HCT116 (cell line): ENCODE results near the gene TBC1D8. TPM values are rescaled to one million over a fixed set of nuclear protein-coding genes. Genes with fewer than 3 reads are reported as not detected.

Experiments
- ATAC-seq: fragments of 200-7000 bp; cut with Tn5 transposase; 2 replicates; pipeline ENCODE4 v1.9.1; 2020; ENCODE audit warnings: mild to moderate bottlenecking, moderate library complexity
- BruUV-seq: library from RNA; stranded (reverse); fragments of 400-500 nt; replicated peaks from 2 replicates; lab custom pipeline; 2021; lab: Mats Ljungman, UMichigan
- CTCF ChIA-PET: fragments of 300-600 bp; sonication (Branson Sonifier 250); formaldehyde crosslinking; loops from one replicate; lab custom pipeline; 2021; ENCODE audit warnings: antibody characterized with exemption; lab: Charles Lee
- POLR2A ChIA-PET: fragments of 300-600, 350-600 bp; sonication (Branson Sonifier 250); formaldehyde crosslinking; loops from one replicate; lab custom pipeline; 2021; ENCODE audit warnings: antibody characterized with exemption; lab: Charles Lee
- RAD21 ChIA-PET, 2 experiments: fragments of 300-600 bp; sonication (Branson Sonifier 250); formaldehyde crosslinking; loops; one replicate each; lab custom pipeline; 2023; ENCODE audit warnings: low total read pairs in 2 of 2; ENCODE audit not compliant: uncharacterized antibody in 2 of 2, unreplicated experiment in 2 of 2, low non-redundant PET in 1 of 2; lab: Charles Lee
- DNase-seq: peaks from one replicate; pipeline ENCODE4 v3.0.0-alpha.2; 2010; ENCODE audit warnings: low read depth, low spot score
- H2AFZ ChIP-seq: fragments of 200-600 bp; shearing (Covaris generic), sonication (generic); 2 replicates; pipeline ENCODE4 v1.6.1; 2017; ENCODE audit warnings: low read depth, mixed run types, mixed read lengths, antibody characterized with exemption, low read length; ENCODE audit not compliant: poor library complexity, severe bottlenecking
- H3K27ac ChIP-seq: 2 replicates; pipeline ENCODE4 v1.5.1; 2012; ENCODE audit warnings: low read depth, low read length
- H3K27me3 ChIP-seq: fragments of 200-600 bp; sonication (generic); 2 replicates; pipeline ENCODE4 v1.6.1; 2016; ENCODE audit warnings: mixed run types, low read length, mixed read lengths; ENCODE audit not compliant: insufficient read depth
- H3K36me3 ChIP-seq, 2 experiments: fragments of 200-500 bp in 1 of 2; fragments of 200-600 bp in 1 of 2; sonication (Bioruptor generic) in 1 of 2; sonication (generic) in 1 of 2; 2 replicates each; pipeline versions ENCODE4 v1.5.1 to v1.6.1; 2014 to 2016; ENCODE audit warnings: low read length in 2 of 2, inconsistent platforms in 1 of 2, mixed read lengths in 1 of 2, mixed run types in 1 of 2; ENCODE audit not compliant: insufficient read depth in 2 of 2, control insufficient read depth in 1 of 2
- H3K4me1 ChIP-seq, 2 experiments: fragments of 200-600 bp in 1 of 2; sonication (generic) in 1 of 2; 2 replicates each; pipeline versions ENCODE4 v1.5.1 to v1.6.1; 2012 to 2017; ENCODE audit warnings: low read length in 2 of 2, inconsistent platforms in 1 of 2, mild to moderate bottlenecking in 1 of 2, mixed read lengths in 1 of 2, mixed run types in 1 of 2, moderate library complexity in 1 of 2; ENCODE audit not compliant: insufficient read depth in 2 of 2, control insufficient read depth in 1 of 2
- H3K4me2 ChIP-seq: fragments of 200-600 bp; sonication (generic); 2 replicates; pipeline ENCODE4 v1.6.1; 2017; ENCODE audit warnings: mixed run types, low read length, mixed read lengths
- H3K4me3 ChIP-seq, 2 experiments: fragments of 200-600 bp in 1 of 2; sonication (generic) in 1 of 2; replicated peaks in 1 of 2; 2 replicates each; pipeline ENCODE4 v1.5.1; 2011 to 2016; ENCODE audit warnings: low read length in 2 of 2, control low read depth in 1 of 2, low read depth in 1 of 2, mild to moderate bottlenecking in 1 of 2, mixed read lengths in 1 of 2, mixed run types in 1 of 2
- H3K79me2 ChIP-seq: fragments of 200-600 bp; sonication (generic); 2 replicates; pipeline ENCODE4 v1.6.1; 2017; ENCODE audit warnings: mild to moderate bottlenecking, mixed run types, low read length, moderate library complexity, mixed read lengths; ENCODE audit not compliant: insufficient read depth
- H3K9ac ChIP-seq: fragments of 200-600 bp; sonication (generic); 2 replicates; pipeline ENCODE4 v1.6.1; 2016; ENCODE audit warnings: low read length, mixed read lengths
- H3K9me2 ChIP-seq: fragments of 200-600 bp; sonication (generic), shearing (Covaris generic); 2 replicates; pipeline ENCODE4 v1.6.1; 2017; ENCODE audit warnings: mixed run types, mild to moderate bottlenecking, moderate library complexity; ENCODE audit not compliant: insufficient read depth
- H3K9me3 ChIP-seq, 2 experiments: fragments of 200-500 bp in 1 of 2; fragments of 200-600 bp in 1 of 2; sonication (Bioruptor generic) in 1 of 2; sonication (generic) in 1 of 2; 2 replicates each; pipeline ENCODE4 v1.6.1; 2014 to 2017; ENCODE audit warnings: low read length in 2 of 2, mixed read lengths in 2 of 2, inconsistent platforms in 1 of 2, low read depth in 1 of 2, mild to moderate bottlenecking in 1 of 2, mixed run types in 1 of 2, moderate library complexity in 1 of 2; ENCODE audit not compliant: control insufficient read depth in 1 of 2, insufficient read depth in 1 of 2
- H4K20me1 ChIP-seq: fragments of 200-600 bp; sonication (generic), shearing (Covaris generic); 2 replicates; pipeline ENCODE4 v1.6.1; 2017; ENCODE audit warnings: mixed run types, mild to moderate bottlenecking, moderate library complexity; ENCODE audit not compliant: insufficient read depth
- CBX3 ChIP-seq: IDR thresholded peaks from 2 replicates; pipeline ENCODE4 v1.6.1; 2012; ENCODE audit warnings: low read depth
- EGR1 ChIP-seq: IDR thresholded peaks from 2 replicates; pipeline ENCODE4 v1.6.1; 2012; ENCODE audit warnings: low read depth
- EZH2phosphoT487 ChIP-seq: fragments of 200-600 bp; IDR thresholded peaks from 2 replicates; pipeline ENCODE4 v1.6.1; 2018; ENCODE audit warnings: antibody characterized with exemption, borderline replicate concordance
- FOSL1 ChIP-seq: IDR thresholded peaks from 2 replicates; pipeline ENCODE4 v1.6.1; 2012; ENCODE audit warnings: low read depth
- JUND ChIP-seq: IDR thresholded peaks from 2 replicates; pipeline ENCODE4 v1.6.1; 2012
- POLR2AphosphoS5 ChIP-seq: IDR thresholded peaks from 2 replicates; pipeline ENCODE4 v1.6.1; 2011; ENCODE audit warnings: mild to moderate bottlenecking, low read depth, low read length, moderate library complexity
- RAD21 ChIP-seq: IDR thresholded peaks from 2 replicates; pipeline ENCODE4 v1.6.1; 2012; ENCODE audit warnings: low read depth, mild to moderate bottlenecking
- SIN3A ChIP-seq: IDR thresholded peaks from 2 replicates; pipeline ENCODE4 v1.6.1; 2012; ENCODE audit warnings: low read depth
- SP1 ChIP-seq: IDR thresholded peaks from 2 replicates; pipeline ENCODE4 v1.6.1; 2012; ENCODE audit warnings: low read depth
- SRF ChIP-seq: IDR thresholded peaks from 2 replicates; pipeline ENCODE4 v1.6.1; 2012; ENCODE audit warnings: low read depth
- ZNF274 ChIP-seq: fragments of 200-500 bp; sonication (Bioruptor generic); IDR thresholded peaks from 2 replicates; pipeline ENCODE4 v1.6.1; 2014; ENCODE audit warnings: mild to moderate bottlenecking, low read depth, low read length, inconsistent platforms
- intact Hi-C: fragments of 100-400 bp; cut with micrococcal nuclease; formaldehyde crosslinking; loops from 2 replicates; pipeline ENCODE4 v1.10.0; 2022
- total RNA-seq: library from RNA; stranded (reverse); gene quantifications from one replicate; pipeline ENCODE4 v1.2.1, GENCODE V29; 2021; ENCODE audit not compliant: unreplicated experiment
- TF ChIP-seq, protein P1 (sequence below), 3 experiments: fragments of 200-600 bp in 1 of 3; sonication (generic) in 1 of 3; IDR thresholded peaks in 2 of 3; conservative IDR thresholded peaks in 1 of 3; 2 replicates each; pipeline ENCODE4 v1.5.1; 2012 to 2017; ENCODE audit warnings: low read depth in 2 of 3, low read length in 2 of 3, antibody characterized with exemption in 1 of 3, borderline replicate concordance in 1 of 3, control low read depth in 1 of 3, mild to moderate bottlenecking in 1 of 3, mixed read lengths in 1 of 3, mixed run types in 1 of 3, moderate library complexity in 1 of 3; ENCODE audit not compliant: insufficient read depth in 1 of 3
- TF ChIP-seq, protein P2 (sequence below): IDR thresholded peaks from 2 replicates; pipeline ENCODE4 v1.6.1; 2012; ENCODE audit warnings: low read depth

The TBC1D8 gene
- total RNA-seq, 1 experiment from 2014 or later = 44.0 TPM

DNA sequence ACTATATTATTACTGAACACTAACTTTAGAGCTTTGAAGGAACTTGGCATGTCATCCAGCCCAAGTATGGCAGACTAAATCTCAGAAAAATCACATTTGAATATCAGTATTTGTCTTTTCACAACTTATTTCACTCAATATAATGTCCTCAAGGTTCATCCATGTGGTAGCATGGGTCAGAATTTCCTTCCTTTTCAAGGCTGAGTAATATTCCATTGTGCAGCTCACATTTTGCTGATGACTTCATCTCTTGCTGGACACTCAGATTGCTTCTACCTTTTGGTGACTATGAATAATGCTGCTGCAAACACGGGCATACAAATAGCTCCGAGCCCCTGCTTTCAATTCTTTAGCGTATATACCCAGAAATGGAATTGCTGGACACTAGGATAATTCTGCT lies 102.4 kb downstream of the TBC1D8 start (continued):
- no peak for TF ChIP-seq CBX3
- no peak for TF ChIP-seq SIN3A
- TF ChIP-seq SRF = no peak
- no peak for TF ChIP-seq RAD21

DNA sequence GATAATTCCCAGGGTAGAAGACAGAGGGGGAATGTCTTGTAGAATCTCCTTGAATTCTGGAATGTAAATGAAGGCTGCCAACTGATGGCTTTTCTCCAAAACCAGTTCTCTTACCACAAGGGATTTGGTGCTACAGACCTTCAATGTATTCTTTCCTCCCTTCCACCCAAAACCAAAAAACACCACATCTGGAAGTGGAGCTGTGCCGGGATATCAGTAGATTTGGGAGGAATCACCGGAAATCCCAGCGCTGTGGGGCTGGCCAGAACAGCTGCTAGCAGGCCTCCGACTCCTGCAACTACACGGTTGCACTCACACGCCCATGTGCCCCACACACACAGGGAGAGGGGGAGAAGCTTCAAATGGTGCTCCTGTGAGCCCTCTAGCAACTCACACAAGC lies 103.4 kb downstream of the TBC1D8 start:
- Histone ChIP-seq H2AFZ (no peak overlapping the region), H3K4me3 (no peak overlapping the region), H3K9me3 (no peaks in the 10 kb centered on the region), H3K27ac (peak overlapping the region; percentile 22), H3K9ac (no peak overlapping the region), H3K4me2 (peak overlapping the region; percentile 38; the same call in 1 of the 2 replicates), H3K79me2 (no peaks in the 10 kb centered on the region), H3K27me3 (no peaks in the 10 kb centered on the region), H3K36me3 (peaks cover 0 to 9% of the 10 kb centered on the region in 2 experiments; a peak in 2 of 4 replicates), H3K4me1 (peaks cover 12 to 16% of the 10 kb centered on the region in 2 experiments), H4K20me1 (no peaks in the 10 kb centered on the region), H3K9me2 (no peaks in the 10 kb centered on the region)
- DNase-seq (no peak), ATAC-seq (peak; percentile 14; the same call in 1 of the 2 replicates)
- intact Hi-C loops = no loop called here
- ChIA-PET POLR2A (no interaction called here), CTCF (interaction anchor here (1.3 kb wide), 2 partner anchors 10 to 11 kb away, joined by 4 read pairs; no protein-coding TSS in a partner anchor), RAD21 (no interaction called here)
- TF ChIP-seq FOSL1 (no peak), EZH2phosphoT487 (no peak), SP1 (0 out of 2 replicates have a peak, but pooled peaks have one; percentile 2), RAD21 (no peak)
- BruUV-seq = no TSS peak

DNA sequence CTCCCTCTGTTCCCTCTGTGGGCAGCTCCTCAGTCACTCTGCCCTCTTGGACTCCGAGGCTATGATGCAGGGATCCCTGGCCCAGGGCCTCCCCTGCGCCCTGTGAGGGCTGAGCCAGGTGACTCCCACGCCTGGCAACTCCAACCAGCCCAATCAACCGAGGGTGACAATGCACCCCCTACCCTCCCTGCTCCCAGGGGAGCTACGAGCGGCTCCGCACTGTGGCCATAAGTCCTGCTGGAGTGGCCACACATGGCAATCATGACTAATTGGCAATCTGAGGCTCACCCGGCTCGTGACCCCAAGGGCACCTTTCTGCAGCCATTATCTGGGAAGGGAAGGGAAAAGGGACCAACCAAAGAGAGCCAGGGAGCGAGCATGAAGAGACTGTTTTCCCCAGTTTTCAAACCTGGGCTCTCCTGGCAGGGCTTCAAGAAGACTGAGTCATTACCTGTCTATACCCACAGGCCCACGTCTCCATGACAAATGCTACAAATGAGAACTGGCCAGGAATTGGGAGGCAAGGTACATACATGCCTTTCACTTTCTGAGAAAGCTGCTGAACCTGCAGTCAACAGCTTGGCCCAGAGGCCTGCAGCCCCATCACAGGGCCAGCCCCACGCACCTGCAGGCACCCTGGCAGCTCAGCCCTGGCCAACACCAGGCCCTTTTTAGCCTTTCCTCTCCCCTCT lies 104.0 kb downstream of the TBC1D8 start:
- Histone ChIP-seq H3K4me2 (peak overlapping the region; percentile 38; the same call in 1 of the 2 replicates), H3K36me3 (peaks cover 0 to 9% of the 10 kb centered on the region in 2 experiments; a peak in 2 of 4 replicates), H3K4me1 (peaks cover 12 to 16% of the 10 kb centered on the region in 2 experiments), H3K27me3 (no peaks in the 10 kb centered on the region), H3K9ac (no peak overlapping the region), H3K79me2 (no peaks in the 10 kb centered on the region), H3K27ac (peak overlapping the region; percentile 22), H3K9me2 (no peaks in the 10 kb centered on the region), H3K4me3 (no peak overlapping the region), H4K20me1 (no peaks in the 10 kb centered on the region), H3K9me3 (no peaks in the 10 kb centered on the region), H2AFZ (no peak overlapping the region)
- ChIA-PET POLR2A (no interaction called here), RAD21 (no interaction called here), CTCF (interaction anchor here (1.3 kb wide), 2 partner anchors 9 to 10 kb away, joined by 4 read pairs; no protein-coding TSS in a partner anchor)
- DNase-seq (peak; percentile 32), ATAC-seq (peak; percentile 74)
- intact Hi-C loops = no loop called here
- no TSS peak for BruUV-seq
- TF ChIP-seq, protein P1, sequence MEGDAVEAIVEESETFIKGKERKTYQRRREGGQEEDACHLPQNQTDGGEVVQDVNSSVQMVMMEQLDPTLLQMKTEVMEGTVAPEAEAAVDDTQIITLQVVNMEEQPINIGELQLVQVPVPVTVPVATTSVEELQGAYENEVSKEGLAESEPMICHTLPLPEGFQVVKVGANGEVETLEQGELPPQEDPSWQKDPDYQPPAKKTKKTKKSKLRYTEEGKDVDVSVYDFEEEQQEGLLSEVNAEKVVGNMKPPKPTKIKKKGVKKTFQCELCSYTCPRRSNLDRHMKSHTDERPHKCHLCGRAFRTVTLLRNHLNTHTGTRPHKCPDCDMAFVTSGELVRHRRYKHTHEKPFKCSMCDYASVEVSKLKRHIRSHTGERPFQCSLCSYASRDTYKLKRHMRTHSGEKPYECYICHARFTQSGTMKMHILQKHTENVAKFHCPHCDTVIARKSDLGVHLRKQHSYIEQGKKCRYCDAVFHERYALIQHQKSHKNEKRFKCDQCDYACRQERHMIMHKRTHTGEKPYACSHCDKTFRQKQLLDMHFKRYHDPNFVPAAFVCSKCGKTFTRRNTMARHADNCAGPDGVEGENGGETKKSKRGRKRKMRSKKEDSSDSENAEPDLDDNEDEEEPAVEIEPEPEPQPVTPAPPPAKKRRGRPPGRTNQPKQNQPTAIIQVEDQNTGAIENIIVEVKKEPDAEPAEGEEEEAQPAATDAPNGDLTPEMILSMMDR (IDR thresholded peaks at IDR 0.05 in 2 of 3, conservative IDR thresholded peaks at IDR 0.05 in 1 of 3; ENCODE audit: borderline replicate concordance in 1 of 3, insufficient read depth in 1 of 3, low read depth in 2 of 3, low read length in 2 of 3) = no peak
- no peak for TF ChIP-seq ZNF274
- TF ChIP-seq JUND = 0 out of 2 replicates have a peak, but pooled peaks have one; percentile 17
- no peak for TF ChIP-seq POLR2AphosphoS5
- TF ChIP-seq EGR1 = no peak
- TF ChIP-seq, protein P2, sequence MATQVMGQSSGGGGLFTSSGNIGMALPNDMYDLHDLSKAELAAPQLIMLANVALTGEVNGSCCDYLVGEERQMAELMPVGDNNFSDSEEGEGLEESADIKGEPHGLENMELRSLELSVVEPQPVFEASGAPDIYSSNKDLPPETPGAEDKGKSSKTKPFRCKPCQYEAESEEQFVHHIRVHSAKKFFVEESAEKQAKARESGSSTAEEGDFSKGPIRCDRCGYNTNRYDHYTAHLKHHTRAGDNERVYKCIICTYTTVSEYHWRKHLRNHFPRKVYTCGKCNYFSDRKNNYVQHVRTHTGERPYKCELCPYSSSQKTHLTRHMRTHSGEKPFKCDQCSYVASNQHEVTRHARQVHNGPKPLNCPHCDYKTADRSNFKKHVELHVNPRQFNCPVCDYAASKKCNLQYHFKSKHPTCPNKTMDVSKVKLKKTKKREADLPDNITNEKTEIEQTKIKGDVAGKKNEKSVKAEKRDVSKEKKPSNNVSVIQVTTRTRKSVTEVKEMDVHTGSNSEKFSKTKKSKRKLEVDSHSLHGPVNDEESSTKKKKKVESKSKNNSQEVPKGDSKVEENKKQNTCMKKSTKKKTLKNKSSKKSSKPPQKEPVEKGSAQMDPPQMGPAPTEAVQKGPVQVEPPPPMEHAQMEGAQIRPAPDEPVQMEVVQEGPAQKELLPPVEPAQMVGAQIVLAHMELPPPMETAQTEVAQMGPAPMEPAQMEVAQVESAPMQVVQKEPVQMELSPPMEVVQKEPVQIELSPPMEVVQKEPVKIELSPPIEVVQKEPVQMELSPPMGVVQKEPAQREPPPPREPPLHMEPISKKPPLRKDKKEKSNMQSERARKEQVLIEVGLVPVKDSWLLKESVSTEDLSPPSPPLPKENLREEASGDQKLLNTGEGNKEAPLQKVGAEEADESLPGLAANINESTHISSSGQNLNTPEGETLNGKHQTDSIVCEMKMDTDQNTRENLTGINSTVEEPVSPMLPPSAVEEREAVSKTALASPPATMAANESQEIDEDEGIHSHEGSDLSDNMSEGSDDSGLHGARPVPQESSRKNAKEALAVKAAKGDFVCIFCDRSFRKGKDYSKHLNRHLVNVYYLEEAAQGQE = no peak
